H1 (cell line): ENCODE results near the gene ETS1. TPM values are rescaled to one million over a fixed set of nuclear protein-coding genes. Genes with fewer than 3 reads are reported as not detected.

Experiments used
- CHD1 ChIP-seq: IDR thresholded peaks from 2 replicates; pipeline ENCODE4 v1.6.1; 2012; ENCODE audit warnings: low read depth, low read length, improper control_type of control experiment
- HDAC2 ChIP-seq, 2 experiments: fragments of 300-600 bp in 1 of 2; sonication (generic) in 1 of 2; IDR thresholded peaks; 2 replicates each; pipeline ENCODE4 v1.6.1; 2011 to 2012; ENCODE audit warnings: low read depth in 2 of 2, low read length in 2 of 2, mild to moderate bottlenecking in 2 of 2, moderate library complexity in 2 of 2, borderline replicate concordance in 1 of 2, inconsistent platforms in 1 of 2
- RAD21 ChIP-seq, 2 experiments: IDR thresholded peaks in 1 of 2; conservative IDR thresholded peaks in 1 of 2; 2 replicates each; pipeline ENCODE4 v1.6.1; 2011; ENCODE audit warnings: low read depth in 2 of 2, low read length in 2 of 2, improper control_type of control experiment in 1 of 2, inconsistent platforms in 1 of 2, mild to moderate bottlenecking in 1 of 2, moderate library complexity in 1 of 2
- SP2 ChIP-seq: IDR thresholded peaks from 2 replicates; pipeline ENCODE4 v1.6.1; 2012; ENCODE audit warnings: mild to moderate bottlenecking, low read length, inconsistent platforms
- TAF1 ChIP-seq: IDR thresholded peaks from 2 replicates; pipeline ENCODE4 v1.6.1; 2011; ENCODE audit warnings: mild to moderate bottlenecking, low read depth, low read length
- polyA plus RNA-seq, 7 experiments: library from polyadenylated mRNA; depleted of rRNA in 3 of 7; stranded (reverse) in 5 of 7; unstranded in 2 of 7; fragments of >200 nt in 5 of 7; fragments of 200-250 nt in 2 of 7; gene quantifications; 1 replicate in 5 of 7; 2 replicates in 1 of 7; 4 replicates in 1 of 7; pipeline versions ENCODE4 v1.2.1 to v1.2.3, GENCODE V29; 2011 to 2013; ENCODE audit warnings: missing spikeins in 2 of 7, mixed read lengths in 2 of 7
- total RNA-seq: library from RNA; stranded (reverse); fragmentation: NEBNext Ultra II Directional; extraction: Animal tissue kit (Norgen Biotek cat#: 25700); gene quantifications from 2 replicates; pipeline ENCODE4 v1.2.1, GENCODE V29; 2021

The ETS1 gene
- total and polyA plus RNA-seq, 2 of the 8 experiments (the other 6 are each of a cell fraction or from before 2014, with no cell fraction given): 10.0 to 35.3 TPM

DNA sequence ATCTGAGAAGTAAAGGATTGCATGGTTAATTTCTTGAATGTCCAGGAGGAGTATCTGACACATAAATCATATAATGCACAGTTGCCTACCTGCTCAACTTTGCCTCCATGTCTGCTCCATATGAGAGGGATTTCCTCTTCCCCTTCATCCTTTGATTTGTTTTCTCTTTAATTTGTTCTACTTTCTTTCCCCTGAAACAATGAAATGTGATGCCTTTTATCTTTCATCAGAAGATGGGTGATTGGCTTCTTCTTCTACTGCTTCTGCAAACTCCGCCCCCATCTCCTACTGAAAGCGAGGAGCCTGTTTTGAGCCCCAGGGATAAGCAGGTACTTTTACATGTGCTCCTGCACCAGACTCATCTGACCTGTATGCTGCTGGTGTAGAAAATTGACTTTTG lies 9.9 kb upstream of the ETS1 start (continued):
- no peak for TF ChIP-seq CHD1
- TF ChIP-seq TAF1: no peak
- TF ChIP-seq SP2: no peak
- TF ChIP-seq HDAC2 (IDR thresholded peaks at IDR 0.05; ENCODE audit: borderline replicate concordance in 1 of 2, low read depth in 2 of 2, low read length in 2 of 2): no peak
- TF ChIP-seq RAD21 (IDR thresholded peaks at IDR 0.05 in 1 of 2, conservative IDR thresholded peaks at IDR 0.05 in 1 of 2; ENCODE audit: low read depth in 2 of 2, low read length in 2 of 2): no peak
